ENCODE measurements around the gene SLAIN2.

SLAIN2 gene

GRCh38 chr4:48334900-48335384 lies 6.4 kb upstream of the SLAIN2 start:
- Histone ChIP-seq H3K9me3 (no peaks in the 10 kb centered on the region), H3K27me3 (no peaks in the 10 kb centered on the region), H3K27ac (no peak overlapping the region), H3K36me3 (no peaks in the 10 kb centered on the region), H3K4me3 (ENCODE audit: low read depth in 1 of 2, low read length in 1 of 2) (no peak overlapping the region), H3K4me1 (ENCODE audit: control insufficient read depth in 1 of 2, insufficient read depth in 1 of 2, low read depth in 1 of 2, low read length in 1 of 2) (peaks cover 4 to 6% of the 10 kb centered on the region in 2 experiments)
- no peak for TF ChIP-seq CTCF (IDR thresholded peaks at IDR 0.05)

GRCh38 chr4:48336146-48336870 lies 5.0 kb upstream of the SLAIN2 start:
- no peak for TF ChIP-seq CTCF (IDR thresholded peaks at IDR 0.05)
- H3K27ac ChIP-seq: no peak overlapping the region
- peaks cover 12 to 15% of the 10 kb centered on the region in 2 experiments for H3K4me1 ChIP-seq (ENCODE audit: control insufficient read depth in 1 of 2, insufficient read depth in 1 of 2, low read depth in 1 of 2, low read length in 1 of 2)
- no peak overlapping the region for H3K4me3 ChIP-seq (ENCODE audit: low read depth in 1 of 2, low read length in 1 of 2)
- no peaks in the 10 kb centered on the region for H3K9me3 ChIP-seq
- H3K36me3 ChIP-seq: no peaks in the 10 kb centered on the region
- H3K27me3 ChIP-seq: no peaks in the 10 kb centered on the region

GRCh38 chr4:48337731-48338130 lies 3.6 kb upstream of the SLAIN2 start:
- Histone ChIP-seq H3K4me3 (ENCODE audit: low read depth in 1 of 2, low read length in 1 of 2) (no peak overlapping the region), H3K36me3 (no peaks in the 10 kb centered on the region), H3K4me1 (ENCODE audit: control insufficient read depth in 1 of 2, insufficient read depth in 1 of 2, low read depth in 1 of 2, low read length in 1 of 2) (peaks cover 15 to 16% of the 10 kb centered on the region in 2 experiments), H3K27ac (no peak overlapping the region), H3K9me3 (no peaks in the 10 kb centered on the region), H3K27me3 (no peaks in the 10 kb centered on the region)
- no peak for TF ChIP-seq CTCF (IDR thresholded peaks at IDR 0.05)

- Histone ChIP-seq H3K27ac (no peak overlapping the region), H3K4me3 (ENCODE audit: low read depth in 1 of 2, low read length in 1 of 2) (no peak overlapping the region), H3K4me1 (ENCODE audit: control insufficient read depth in 1 of 2, insufficient read depth in 1 of 2, low read depth in 1 of 2, low read length in 1 of 2) (peaks cover 34% of the 10 kb centered on the region in 2 experiments), H3K27me3 (no peaks in the 10 kb centered on the region), H3K36me3 (no peaks in the 10 kb centered on the region), H3K9me3 (no peaks in the 10 kb centered on the region)
- no peak for TF ChIP-seq CTCF (IDR thresholded peaks at IDR 0.05)
Observed at GRCh38 chr4:48339642-48340041, 1.7 kb upstream of the SLAIN2 start.

- peaks cover 34 to 38% of the 10 kb centered on the region in 2 experiments for H3K4me1 ChIP-seq (ENCODE audit: control insufficient read depth in 1 of 2, insufficient read depth in 1 of 2, low read depth in 1 of 2, low read length in 1 of 2)
- peak overlapping the region; percentile 85 to 96 for H3K4me3 ChIP-seq (ENCODE audit: low read depth in 1 of 2, low read length in 1 of 2)
- no peaks in the 10 kb centered on the region for H3K36me3 ChIP-seq
- TF ChIP-seq CTCF (IDR thresholded peaks at IDR 0.05): no peak
- peak overlapping the region; percentile 96 for H3K27ac ChIP-seq
- no peaks in the 10 kb centered on the region for H3K27me3 ChIP-seq
- H3K9me3 ChIP-seq: no peaks in the 10 kb centered on the region
Observed at GRCh38 chr4:48340276-48340964, 909 bp upstream of the SLAIN2 start.

Measured in neutrophil (primary cell).